Tibial nerve (tissue), 4 donors: ENCODE results near the gene QKI.

Source experiments
- EP300 ChIP-seq, 2 donors: sonication (generic); formaldehyde crosslinking; IDR thresholded peaks; one replicate each; pipeline ENCODE4 v1.6.1; 2017; ENCODE audit warnings: antibody characterized with exemption in 2 of 2, mild to moderate bottlenecking in 1 of 2
- POLR2A ChIP-seq, 2 donors: fragments of 450-650 bp; IDR thresholded peaks; one replicate each; pipeline ENCODE4 v1.6.1; 2017; ENCODE audit warnings: antibody characterized with exemption in 2 of 2, mild to moderate bottlenecking in 2 of 2, moderate library complexity in 2 of 2
- TF ChIP-seq, protein P1 (sequence below), 5 experiments: fragments of 200-600 bp in 3 of 5; fragments of 450-650 bp in 2 of 5; sonication (generic) in 3 of 5; IDR thresholded peaks; one replicate each; pipeline ENCODE4 v1.5.1; 2016 to 2019; ENCODE audit warnings: antibody characterized with exemption in 5 of 5, mild to moderate bottlenecking in 3 of 5, moderate library complexity in 2 of 5

DNA sequence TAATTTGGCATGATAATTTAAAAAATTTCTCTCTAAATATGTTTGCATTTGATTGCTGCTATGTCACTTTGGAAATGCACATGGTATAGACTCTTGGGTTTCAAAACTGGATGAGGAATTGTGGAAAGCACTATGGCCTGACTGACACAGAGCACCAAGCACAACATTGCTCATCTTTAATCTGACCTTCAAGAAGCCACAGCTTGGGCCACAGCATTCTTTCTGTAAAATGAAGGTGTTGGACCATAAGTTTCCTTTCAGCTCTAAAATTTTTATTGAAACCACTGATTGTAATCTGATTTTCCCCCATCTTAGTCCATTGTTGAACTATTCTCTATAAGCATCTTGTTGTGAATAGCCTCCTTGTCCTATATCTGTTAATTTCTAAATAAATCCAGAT is 41.0 kb downstream of the QKI start:
- TF ChIP-seq, protein P1, sequence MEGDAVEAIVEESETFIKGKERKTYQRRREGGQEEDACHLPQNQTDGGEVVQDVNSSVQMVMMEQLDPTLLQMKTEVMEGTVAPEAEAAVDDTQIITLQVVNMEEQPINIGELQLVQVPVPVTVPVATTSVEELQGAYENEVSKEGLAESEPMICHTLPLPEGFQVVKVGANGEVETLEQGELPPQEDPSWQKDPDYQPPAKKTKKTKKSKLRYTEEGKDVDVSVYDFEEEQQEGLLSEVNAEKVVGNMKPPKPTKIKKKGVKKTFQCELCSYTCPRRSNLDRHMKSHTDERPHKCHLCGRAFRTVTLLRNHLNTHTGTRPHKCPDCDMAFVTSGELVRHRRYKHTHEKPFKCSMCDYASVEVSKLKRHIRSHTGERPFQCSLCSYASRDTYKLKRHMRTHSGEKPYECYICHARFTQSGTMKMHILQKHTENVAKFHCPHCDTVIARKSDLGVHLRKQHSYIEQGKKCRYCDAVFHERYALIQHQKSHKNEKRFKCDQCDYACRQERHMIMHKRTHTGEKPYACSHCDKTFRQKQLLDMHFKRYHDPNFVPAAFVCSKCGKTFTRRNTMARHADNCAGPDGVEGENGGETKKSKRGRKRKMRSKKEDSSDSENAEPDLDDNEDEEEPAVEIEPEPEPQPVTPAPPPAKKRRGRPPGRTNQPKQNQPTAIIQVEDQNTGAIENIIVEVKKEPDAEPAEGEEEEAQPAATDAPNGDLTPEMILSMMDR (IDR thresholded peaks at IDR 0.05): no peak
- no peak for TF ChIP-seq POLR2A (IDR thresholded peaks at IDR 0.05)
- no peak for TF ChIP-seq EP300 (IDR thresholded peaks at IDR 0.05)
